Measurements from ENCODE around the gene SETD2.

SETD2 gene

DNA sequence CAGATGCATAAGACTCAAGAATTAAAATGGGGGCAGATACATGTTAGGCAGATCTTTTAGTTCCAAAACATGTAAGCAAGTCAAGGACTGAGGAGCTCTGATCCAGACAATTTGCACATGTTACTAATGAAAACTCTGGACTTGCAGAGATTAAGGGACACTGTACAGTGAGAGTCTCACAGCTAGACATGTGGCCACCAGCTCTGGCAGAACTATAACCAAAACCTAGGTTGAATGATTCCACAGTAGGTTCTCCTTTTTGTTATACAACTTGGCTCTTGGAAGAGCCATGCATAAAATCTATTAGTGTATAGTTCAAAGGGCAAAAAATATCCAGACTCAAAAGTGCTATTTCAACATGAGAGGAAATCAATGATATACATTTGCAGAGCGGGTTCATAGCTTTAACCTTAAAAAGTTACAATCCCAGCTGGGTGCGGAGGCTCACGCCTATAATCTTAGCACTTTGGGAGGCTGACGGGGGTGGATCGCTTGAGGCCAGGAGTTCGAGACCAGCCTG lies 61.8 kb downstream of the SETD2 start:
- H3K4me1 ChIP-seq (ENCODE audit: control insufficient read depth, low read length): no peaks in the 10 kb centered on the region
- TF ChIP-seq, protein P1, sequence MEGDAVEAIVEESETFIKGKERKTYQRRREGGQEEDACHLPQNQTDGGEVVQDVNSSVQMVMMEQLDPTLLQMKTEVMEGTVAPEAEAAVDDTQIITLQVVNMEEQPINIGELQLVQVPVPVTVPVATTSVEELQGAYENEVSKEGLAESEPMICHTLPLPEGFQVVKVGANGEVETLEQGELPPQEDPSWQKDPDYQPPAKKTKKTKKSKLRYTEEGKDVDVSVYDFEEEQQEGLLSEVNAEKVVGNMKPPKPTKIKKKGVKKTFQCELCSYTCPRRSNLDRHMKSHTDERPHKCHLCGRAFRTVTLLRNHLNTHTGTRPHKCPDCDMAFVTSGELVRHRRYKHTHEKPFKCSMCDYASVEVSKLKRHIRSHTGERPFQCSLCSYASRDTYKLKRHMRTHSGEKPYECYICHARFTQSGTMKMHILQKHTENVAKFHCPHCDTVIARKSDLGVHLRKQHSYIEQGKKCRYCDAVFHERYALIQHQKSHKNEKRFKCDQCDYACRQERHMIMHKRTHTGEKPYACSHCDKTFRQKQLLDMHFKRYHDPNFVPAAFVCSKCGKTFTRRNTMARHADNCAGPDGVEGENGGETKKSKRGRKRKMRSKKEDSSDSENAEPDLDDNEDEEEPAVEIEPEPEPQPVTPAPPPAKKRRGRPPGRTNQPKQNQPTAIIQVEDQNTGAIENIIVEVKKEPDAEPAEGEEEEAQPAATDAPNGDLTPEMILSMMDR (IDR thresholded peaks at IDR 0.05; ENCODE audit: low read depth, low read length, poor library complexity, severe bottlenecking): no peak
- no peak for TF ChIP-seq EZH2phosphoT487 (IDR thresholded peaks at IDR 0.05; ENCODE audit: borderline replicate concordance, low read length)
- peaks cover 6% of the 10 kb centered on the region; the same call in 1 of the 2 replicates for H3F3A ChIP-seq (ENCODE audit: control insufficient read depth, insufficient read depth)
- no peak overlapping the region for H3K4me2 ChIP-seq (ENCODE audit: low read length)
- H3K27ac ChIP-seq (ENCODE audit: low read depth, low read length): no peak overlapping the region
- H3K36me3 ChIP-seq (ENCODE audit: control insufficient read depth, low read length): peaks cover 46% of the 10 kb centered on the region
- H3K27me3 ChIP-seq (ENCODE audit: control insufficient read depth, low read length): no peaks in the 10 kb centered on the region
- no peaks in the 10 kb centered on the region for H3K9me3 ChIP-seq (ENCODE audit: control insufficient read depth, insufficient read depth, low read length)
- H3K79me2 ChIP-seq (ENCODE audit: control insufficient read depth, low read length): no peaks in the 10 kb centered on the region
- no peaks in the 10 kb centered on the region for H4K20me1 ChIP-seq (ENCODE audit: control insufficient read depth, insufficient read depth, low read depth, low read length)
- H3K9me2 ChIP-seq (replicated peaks; ENCODE audit: control insufficient read depth, low read length): no peaks in the 10 kb centered on the region
- H3K4me3 ChIP-seq (ENCODE audit: low read length): no peak overlapping the region

DNA sequence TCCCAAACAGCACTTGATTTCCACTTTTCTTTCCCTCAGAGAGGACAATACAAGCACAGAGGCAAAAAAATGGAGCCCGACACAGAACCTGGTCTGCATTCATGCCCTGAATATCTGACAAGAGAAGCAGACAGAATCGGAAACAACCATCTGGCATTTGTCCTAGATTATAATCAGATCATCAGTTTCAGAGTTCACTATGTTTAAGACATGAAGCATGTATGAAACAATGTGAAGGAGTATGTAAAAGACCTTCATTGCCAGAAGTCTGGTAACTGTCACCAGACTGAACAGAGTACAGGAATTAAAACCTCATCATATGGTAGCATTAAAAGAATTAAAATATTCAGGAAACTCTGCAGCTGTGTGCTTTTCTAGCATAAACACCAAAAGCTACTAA lies 65.0 kb downstream of the SETD2 start:
- peaks cover 63% of the 10 kb centered on the region for H3K36me3 ChIP-seq (ENCODE audit: control insufficient read depth, low read length)
- no peaks in the 10 kb centered on the region for H3K79me2 ChIP-seq (ENCODE audit: control insufficient read depth, low read length)
- H3K9me3 ChIP-seq (ENCODE audit: control insufficient read depth, insufficient read depth, low read length): no peaks in the 10 kb centered on the region
- H3K4me1 ChIP-seq (ENCODE audit: control insufficient read depth, low read length): no peaks in the 10 kb centered on the region
- H3K27ac ChIP-seq (ENCODE audit: low read depth, low read length): no peak overlapping the region
- peaks cover 6% of the 10 kb centered on the region; the same call in 1 of the 2 replicates for H3F3A ChIP-seq (ENCODE audit: control insufficient read depth, insufficient read depth)
- no peaks in the 10 kb centered on the region for H3K9me2 ChIP-seq (replicated peaks; ENCODE audit: control insufficient read depth, low read length)
- no peak for TF ChIP-seq EZH2phosphoT487 (IDR thresholded peaks at IDR 0.05; ENCODE audit: borderline replicate concordance, low read length)
- TF ChIP-seq, protein P1 (IDR thresholded peaks at IDR 0.05; ENCODE audit: low read depth, low read length, poor library complexity, severe bottlenecking): no peak
- H3K4me3 ChIP-seq (ENCODE audit: low read length): no peak overlapping the region
- no peaks in the 10 kb centered on the region for H3K27me3 ChIP-seq (ENCODE audit: control insufficient read depth, low read length)
- H3K4me2 ChIP-seq (ENCODE audit: low read length): no peak overlapping the region
- no peaks in the 10 kb centered on the region for H4K20me1 ChIP-seq (ENCODE audit: control insufficient read depth, insufficient read depth, low read depth, low read length)

DNA sequence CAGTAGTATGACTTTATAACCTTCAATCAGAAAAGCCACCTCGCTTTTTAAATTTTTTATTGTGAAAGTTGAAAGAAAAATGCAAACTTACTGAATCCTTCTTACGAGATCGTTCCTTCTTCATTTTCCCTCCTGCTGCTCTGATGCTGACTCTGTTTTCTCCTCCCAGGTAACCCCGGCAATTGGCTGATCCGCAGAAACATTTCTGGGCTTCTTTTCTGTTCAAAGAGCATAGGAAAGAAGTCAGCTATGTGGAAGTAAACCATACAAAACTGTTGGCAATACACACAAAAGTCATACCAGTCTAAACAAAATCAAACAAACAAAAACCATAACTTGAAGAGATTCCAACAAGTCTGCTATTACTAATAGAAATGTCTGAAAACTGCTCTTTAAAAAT lies 66.0 kb downstream of the SETD2 start:
- Histone ChIP-seq H3K4me1 (ENCODE audit: control insufficient read depth, low read length) (no peaks in the 10 kb centered on the region), H3K36me3 (ENCODE audit: control insufficient read depth, low read length) (peaks cover 58% of the 10 kb centered on the region), H3K9me2 (replicated peaks; ENCODE audit: control insufficient read depth, low read length) (no peaks in the 10 kb centered on the region), H3K4me3 (ENCODE audit: low read length) (no peak overlapping the region), H4K20me1 (ENCODE audit: control insufficient read depth, insufficient read depth, low read depth, low read length) (no peaks in the 10 kb centered on the region), H3K4me2 (ENCODE audit: low read length) (no peak overlapping the region), H3K27ac (ENCODE audit: low read depth, low read length) (no peak overlapping the region), H3K9me3 (ENCODE audit: control insufficient read depth, insufficient read depth, low read length) (no peaks in the 10 kb centered on the region), H3K79me2 (ENCODE audit: control insufficient read depth, low read length) (no peaks in the 10 kb centered on the region), H3F3A (ENCODE audit: control insufficient read depth, insufficient read depth) (peaks cover 6% of the 10 kb centered on the region; the same call in 1 of the 2 replicates), H3K27me3 (ENCODE audit: control insufficient read depth, low read length) (no peaks in the 10 kb centered on the region)
- TF ChIP-seq, protein P1 (IDR thresholded peaks at IDR 0.05; ENCODE audit: low read depth, low read length, poor library complexity, severe bottlenecking): no peak
- no peak for TF ChIP-seq EZH2phosphoT487 (IDR thresholded peaks at IDR 0.05; ENCODE audit: borderline replicate concordance, low read length)

Measured in DOHH2 (cell line).